HepG2 (cell line): ENCODE data around the gene NAPSA.

ENCODE experiments used
- GABPA ChIP-seq, 2 experiments: IDR thresholded peaks; 2 replicates each; pipeline ENCODE4 v1.6.1; 2011 to 2016; ENCODE audit warnings: low read depth in 2 of 2, low read length in 1 of 2, missing biosample characterization in 1 of 2, missing genetic modification characterization in 1 of 2
- JUN ChIP-seq: sonication (generic); formaldehyde crosslinking; IDR thresholded peaks from 2 replicates; pipeline ENCODE4 v1.4.0; 2020; ENCODE audit warnings: mild to moderate bottlenecking, missing genetic modification reagents
- ZNF274 ChIP-seq: sonication (generic); formaldehyde crosslinking; IDR thresholded peaks from 2 replicates; pipeline ENCODE4 v1.5.1; 2020; ENCODE audit warnings: mild to moderate bottlenecking, missing genetic modification reagents

- no peak for TF ChIP-seq JUN (CRISPR knock-in tag)
- no peak for TF ChIP-seq ZNF274 (CRISPR knock-in tag)
- no peak for TF ChIP-seq GABPA (IDR thresholded peaks at IDR 0.05; ENCODE audit: low read depth, low read length)
- TF ChIP-seq GABPA (CRISPR knock-in tag; IDR thresholded peaks at IDR 0.05; ENCODE audit: low read depth), result no peak
These were observed 24.3 kb downstream of the NAPSA start for GRCh38 chr19:50341091-50341564.
